GM12801 (cell line): ENCODE measurements around the gene ZNF500.

ENCODE experiments used
- TF ChIP-seq, protein P1 (sequence below): IDR thresholded peaks from one replicate; pipeline ENCODE4 v1.5.1; 2011; ENCODE audit warnings: control low read depth; ENCODE audit not compliant: insufficient read length; ENCODE audit errors: extremely low read depth

The ZNF500 gene

GRCh38 chr16:4703906-4704305 lies 63.1 kb downstream of the ZNF500 start:
- TF ChIP-seq, protein P1, sequence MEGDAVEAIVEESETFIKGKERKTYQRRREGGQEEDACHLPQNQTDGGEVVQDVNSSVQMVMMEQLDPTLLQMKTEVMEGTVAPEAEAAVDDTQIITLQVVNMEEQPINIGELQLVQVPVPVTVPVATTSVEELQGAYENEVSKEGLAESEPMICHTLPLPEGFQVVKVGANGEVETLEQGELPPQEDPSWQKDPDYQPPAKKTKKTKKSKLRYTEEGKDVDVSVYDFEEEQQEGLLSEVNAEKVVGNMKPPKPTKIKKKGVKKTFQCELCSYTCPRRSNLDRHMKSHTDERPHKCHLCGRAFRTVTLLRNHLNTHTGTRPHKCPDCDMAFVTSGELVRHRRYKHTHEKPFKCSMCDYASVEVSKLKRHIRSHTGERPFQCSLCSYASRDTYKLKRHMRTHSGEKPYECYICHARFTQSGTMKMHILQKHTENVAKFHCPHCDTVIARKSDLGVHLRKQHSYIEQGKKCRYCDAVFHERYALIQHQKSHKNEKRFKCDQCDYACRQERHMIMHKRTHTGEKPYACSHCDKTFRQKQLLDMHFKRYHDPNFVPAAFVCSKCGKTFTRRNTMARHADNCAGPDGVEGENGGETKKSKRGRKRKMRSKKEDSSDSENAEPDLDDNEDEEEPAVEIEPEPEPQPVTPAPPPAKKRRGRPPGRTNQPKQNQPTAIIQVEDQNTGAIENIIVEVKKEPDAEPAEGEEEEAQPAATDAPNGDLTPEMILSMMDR: no peak

GRCh38 chr16:4702466-4702808 lies 64.5 kb downstream of the ZNF500 start:
- TF ChIP-seq, protein P1: no peak

GRCh38 chr16:4701791-4702465 lies 65.0 kb downstream of the ZNF500 start:
- TF ChIP-seq, protein P1: no peak

DNA sequence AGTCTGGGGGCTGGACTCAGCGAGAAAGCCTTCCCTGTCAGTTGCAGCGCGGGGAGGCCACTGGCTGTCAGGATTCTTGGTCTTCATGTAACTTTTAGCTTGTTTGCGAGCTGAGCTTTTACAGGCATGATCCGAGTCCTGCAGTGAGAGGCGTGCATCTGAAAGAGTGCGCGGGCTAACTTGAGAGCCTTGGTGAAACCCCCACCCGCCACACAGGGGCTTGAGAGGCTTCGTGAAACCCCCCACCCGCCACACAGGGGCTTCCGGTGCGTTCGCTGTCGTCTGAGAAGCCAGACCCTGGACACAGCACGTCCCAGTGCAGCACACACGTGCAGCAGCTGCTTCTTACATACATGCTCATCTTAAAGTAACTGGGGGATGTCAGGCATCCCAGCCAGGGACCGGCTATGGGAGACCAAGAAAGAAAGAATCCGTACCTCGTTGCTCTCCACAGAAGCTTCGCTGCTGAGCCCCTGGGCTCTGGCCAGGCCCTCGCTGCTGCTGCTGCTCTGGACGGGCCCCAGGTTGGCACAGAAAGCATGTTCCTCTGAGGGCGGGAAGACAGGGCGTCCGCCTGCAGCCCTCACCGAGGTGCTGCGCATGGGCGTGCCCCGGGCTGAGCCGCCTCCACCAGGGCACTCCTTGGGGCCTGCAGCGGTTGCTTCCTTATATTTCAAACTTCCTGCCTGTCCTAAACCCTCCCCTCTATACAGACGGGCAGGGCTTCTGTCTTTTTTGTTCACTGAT lies 65.8 kb downstream of the ZNF500 start:
- TF ChIP-seq, protein P1: no peak

- TF ChIP-seq, protein P1: no peak
Measured at GRCh38 chr16:4700380-4700996, 66.5 kb downstream of the ZNF500 start.

GRCh38 chr16:4699046-4699556 lies 67.9 kb downstream of the ZNF500 start:
- TF ChIP-seq, protein P1: no peak

GRCh38 chr16:4698321-4699045 lies 68.5 kb downstream of the ZNF500 start:
- TF ChIP-seq, protein P1: no peak
